ENCODE measurements around the gene CBLL2. TPM values are rescaled to one million over a fixed set of nuclear protein-coding genes. Genes with fewer than 3 reads are reported as not detected.

The CBLL2 gene, protein sequence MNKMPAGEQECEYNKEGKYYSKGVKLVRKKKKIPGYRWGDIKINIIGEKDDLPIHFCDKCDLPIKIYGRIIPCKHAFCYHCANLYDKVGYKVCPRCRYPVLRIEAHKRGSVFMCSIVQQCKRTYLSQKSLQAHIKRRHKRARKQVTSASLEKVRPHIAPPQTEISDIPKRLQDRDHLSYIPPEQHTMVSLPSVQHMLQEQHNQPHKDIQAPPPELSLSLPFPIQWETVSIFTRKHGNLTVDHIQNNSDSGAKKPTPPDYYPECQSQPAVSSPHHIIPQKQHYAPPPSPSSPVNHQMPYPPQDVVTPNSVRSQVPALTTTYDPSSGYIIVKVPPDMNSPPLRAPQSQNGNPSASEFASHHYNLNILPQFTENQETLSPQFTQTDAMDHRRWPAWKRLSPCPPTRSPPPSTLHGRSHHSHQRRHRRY
- not detected in 2 replicates for total RNA-seq

GRCh38 chrX:22272613-22273012, at the start of gene CBLL2:
Gene CBLL2 (plus strand): TSS chrX:22272913. CDS start chrX:22272992, 79 bp downstream.

Other genes with a start within 250 kb of the CBLL2 start
- gene PHEX, start 240.6 kb upstream of the CBLL2 start, total RNA-seq: 1.1 and 2.3 TPM in 2 replicates

Data from thoracic aorta endothelial cell (primary cell).